Activated gamma-delta T cell treated with anti-CD3 and anti-CD28 coated beads, Interleukin-2, amount 50 U/mL, for 16 hours (primary cell): ENCODE data around the gene SLC1A6.
"Not testable (repeated sequence)": the region's sequence is repeated elsewhere in the genome, so short reads cannot be mapped to it uniquely, and the experiment has no call there.

ENCODE experiments used
- DNase-seq: peaks from one replicate; pipeline ENCODE4 v3.0.0-alpha.2; 2020; ENCODE audit warnings: low read depth

The SLC1A6 gene

DNA sequence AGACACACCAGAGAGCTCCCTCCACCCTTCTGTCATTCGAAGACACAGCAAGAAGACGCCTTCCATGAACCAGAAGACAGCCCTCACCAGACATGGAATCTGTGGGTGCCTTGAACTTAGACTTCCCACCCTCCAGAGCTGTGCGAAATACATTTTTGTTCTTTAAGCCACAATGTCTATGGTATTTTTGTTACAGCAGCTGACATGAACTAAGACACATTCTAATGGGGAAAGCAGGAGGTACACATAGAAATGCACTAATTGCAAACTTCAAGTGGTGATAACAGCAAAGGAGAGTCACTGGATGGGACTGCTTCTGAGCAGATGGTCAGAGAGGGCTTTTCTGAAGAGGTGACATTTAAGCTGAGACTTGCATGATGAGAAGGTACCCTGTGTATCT is 22.2 kb downstream of the SLC1A6 start:
- DNase-seq = no peak

DNA sequence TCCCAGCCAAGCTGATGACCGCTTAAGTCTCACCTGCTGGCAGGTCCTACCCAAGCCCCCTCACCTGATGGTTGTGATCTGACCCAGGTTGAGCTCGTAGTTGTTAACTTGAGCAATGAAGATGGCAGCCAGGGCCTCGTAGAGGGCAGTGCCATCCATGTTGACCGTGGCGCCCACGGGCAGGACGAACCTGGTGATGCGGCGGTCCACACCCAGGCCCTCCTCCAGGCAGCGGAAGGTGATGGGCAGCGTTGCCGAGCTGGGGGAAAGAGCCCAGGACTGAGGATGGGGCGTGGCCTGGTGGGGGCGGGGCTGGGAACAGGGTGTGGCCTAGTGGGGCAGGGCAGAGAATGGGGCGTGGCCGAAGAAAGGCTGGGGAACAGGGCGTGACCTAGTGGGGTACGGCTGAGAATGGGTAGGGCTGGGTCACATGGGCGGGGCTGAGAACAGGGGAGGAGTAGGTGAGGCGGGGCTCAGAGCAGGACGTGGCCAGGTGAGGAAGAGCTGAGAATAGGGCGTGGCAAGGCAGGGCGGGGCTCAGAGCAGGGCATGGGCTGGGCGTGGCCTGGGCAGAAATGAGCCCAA is 25.5 kb downstream of the SLC1A6 start:
- DNase-seq = no peak

GRCh38 chr19:14952767-14953166 is 26.9 kb downstream of the SLC1A6 start:
- no peak for DNase-seq

GRCh38 chr19:14950421-14950820 is 29.2 kb downstream of the SLC1A6 start:
- DNase-seq = no peak

DNA sequence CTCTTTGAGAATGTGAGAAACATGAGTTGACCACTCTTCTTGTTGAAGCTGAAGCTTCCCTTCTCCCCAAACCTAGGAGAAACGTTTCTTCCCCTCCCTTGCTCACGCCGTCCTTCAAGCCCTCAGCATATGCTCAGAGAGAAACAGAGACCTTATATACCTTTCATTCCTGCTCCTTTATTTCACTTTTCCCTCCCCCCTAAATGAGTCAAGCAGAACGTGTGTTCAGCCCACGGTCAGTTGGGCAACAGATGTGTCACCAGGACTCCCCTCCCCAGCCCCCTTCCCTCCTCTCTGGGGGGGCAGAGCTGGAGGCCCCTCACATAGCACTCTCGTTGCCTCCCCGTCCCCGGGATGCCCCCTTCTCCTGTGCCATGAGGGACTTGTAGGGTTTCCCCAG is 29.8 kb downstream of the SLC1A6 start:
- DNase-seq = no peak

DNA sequence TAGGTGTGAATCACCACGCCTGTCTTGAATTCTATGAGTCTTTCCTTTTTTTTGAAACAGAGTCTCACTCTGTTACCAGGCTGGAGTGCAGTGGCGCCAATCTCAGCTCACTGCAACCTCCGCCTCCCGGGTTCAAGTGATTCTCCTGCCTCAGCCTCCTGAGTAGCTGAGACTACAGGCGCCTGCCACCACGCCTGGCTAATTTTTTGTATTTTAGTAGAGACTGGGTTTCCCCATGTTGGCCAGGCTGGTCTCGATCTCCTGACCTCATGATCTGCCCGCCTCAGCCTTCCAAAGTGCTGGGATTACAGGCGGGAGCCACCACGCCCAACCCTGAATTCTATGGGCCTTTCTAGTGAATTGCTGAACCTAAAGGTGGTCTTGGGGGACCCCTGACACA is 30.3 kb downstream of the SLC1A6 start:
- not testable (repeated sequence) for DNase-seq

DNA sequence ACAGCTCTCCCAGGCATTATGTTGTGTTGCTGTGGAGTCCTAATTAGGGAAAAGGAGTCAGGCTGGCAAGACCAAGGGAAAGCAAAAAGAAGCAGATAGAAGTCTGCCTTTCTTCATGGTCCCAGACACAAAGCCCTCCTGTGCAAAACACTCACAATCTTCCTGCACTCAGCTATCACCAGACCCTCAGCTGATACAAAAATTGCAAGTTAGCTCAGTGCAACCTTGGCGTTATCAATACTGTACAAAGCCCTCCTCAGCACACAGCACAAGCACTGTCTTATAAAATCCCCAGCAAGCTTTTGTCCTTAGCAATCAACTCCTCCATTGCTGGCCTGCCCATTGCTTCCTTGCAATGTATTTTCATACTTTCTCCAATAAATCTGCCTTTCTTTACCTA is 35.2 kb downstream of the SLC1A6 start:
- no peak for DNase-seq

- DNase-seq = no peak
These were observed 36.1 kb downstream of the SLC1A6 start for GRCh38 chr19:14943601-14944000.

- no peak for DNase-seq
These were observed 38.5 kb downstream of the SLC1A6 start, which contains the start of gene OR7C2 for GRCh38 chr19:14941189-14941588. Gene OR7C2, plus strand, starts transcription at chr19:14941489. Its CDS starts 0 bp downstream, at chr19:14941489.

- no peak for DNase-seq
These were observed 39.4 kb downstream of the SLC1A6 start for GRCh38 chr19:14940266-14940665.

DNA sequence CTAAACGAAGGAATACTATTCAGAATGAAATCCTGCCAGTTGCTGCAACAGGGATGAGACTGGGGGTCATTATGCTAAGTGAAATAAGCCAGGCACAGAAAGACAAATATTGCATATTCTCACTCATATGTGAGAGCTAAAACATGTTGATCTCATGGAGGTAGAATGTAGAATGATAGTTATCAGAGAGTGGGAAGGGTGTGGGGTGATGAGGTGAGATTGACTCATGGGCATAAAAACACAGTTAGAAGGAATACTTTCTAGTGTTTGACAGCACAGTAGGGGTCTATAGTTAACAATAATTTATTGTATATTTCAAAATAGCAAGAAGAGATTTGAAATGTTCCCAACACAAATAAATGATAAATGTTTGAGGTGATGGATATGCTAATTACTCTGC is 46.2 kb downstream of the SLC1A6 start:
- DNase-seq = no peak

DNA sequence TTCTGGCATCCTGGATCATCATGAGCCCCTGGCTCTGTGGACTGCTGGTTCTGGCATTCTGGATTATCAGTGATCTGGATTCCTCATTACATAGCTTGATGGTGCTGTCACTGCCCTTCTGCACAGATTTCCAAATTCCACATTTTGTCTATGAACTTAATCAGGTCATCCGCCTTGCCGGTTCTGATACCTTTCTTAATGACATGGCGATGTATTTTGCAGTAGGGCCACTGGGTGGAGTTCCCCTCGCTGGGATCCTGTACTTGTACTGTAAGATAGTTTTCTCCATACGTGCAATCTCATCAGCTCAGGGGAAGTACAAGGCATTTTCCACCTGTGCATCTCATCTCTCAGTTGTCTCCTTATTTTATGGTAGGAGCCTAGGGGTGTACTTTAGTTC is 62.8 kb downstream of the SLC1A6 start:
- no peak for DNase-seq

- DNase-seq = no peak
These were observed 64.5 kb downstream of the SLC1A6 start for GRCh38 chr19:14915116-14915515.

DNA sequence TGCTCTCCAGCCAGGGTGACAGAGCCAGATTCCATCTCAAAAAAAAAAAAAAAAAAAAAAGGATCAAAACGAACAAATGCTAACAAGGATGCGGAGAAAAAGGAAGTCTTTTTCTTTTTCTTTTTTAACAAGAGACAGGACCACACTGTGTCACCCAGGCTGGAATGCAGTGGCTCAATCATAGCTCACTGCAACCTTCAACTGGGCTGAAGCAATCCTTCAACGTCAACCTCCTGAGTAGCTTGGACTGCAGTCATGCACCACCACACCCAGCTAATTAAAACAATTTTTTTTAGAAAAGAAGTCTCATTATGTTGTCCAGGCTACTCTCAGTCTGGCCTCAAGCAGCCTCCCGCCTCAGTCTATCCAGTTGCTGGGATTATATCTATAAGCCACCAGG is 73.0 kb downstream of the SLC1A6 start:
- no peak for DNase-seq

GRCh38 chr19:14901675-14902260 is 77.9 kb downstream of the SLC1A6 start:
- DNase-seq = no peak
